ENCODE measurements around the gene SCNN1A. TPM values are rescaled to one million over a fixed set of nuclear protein-coding genes. Genes with fewer than 3 reads are reported as not detected.
A peak's percentile ranks its signal among the peaks of the same experiment; 100 is the strongest.

The SCNN1A gene
- total RNA-seq, 4 donors from 2014 or later = 15.9 to 46.5 (median 18.8) TPM

DNA sequence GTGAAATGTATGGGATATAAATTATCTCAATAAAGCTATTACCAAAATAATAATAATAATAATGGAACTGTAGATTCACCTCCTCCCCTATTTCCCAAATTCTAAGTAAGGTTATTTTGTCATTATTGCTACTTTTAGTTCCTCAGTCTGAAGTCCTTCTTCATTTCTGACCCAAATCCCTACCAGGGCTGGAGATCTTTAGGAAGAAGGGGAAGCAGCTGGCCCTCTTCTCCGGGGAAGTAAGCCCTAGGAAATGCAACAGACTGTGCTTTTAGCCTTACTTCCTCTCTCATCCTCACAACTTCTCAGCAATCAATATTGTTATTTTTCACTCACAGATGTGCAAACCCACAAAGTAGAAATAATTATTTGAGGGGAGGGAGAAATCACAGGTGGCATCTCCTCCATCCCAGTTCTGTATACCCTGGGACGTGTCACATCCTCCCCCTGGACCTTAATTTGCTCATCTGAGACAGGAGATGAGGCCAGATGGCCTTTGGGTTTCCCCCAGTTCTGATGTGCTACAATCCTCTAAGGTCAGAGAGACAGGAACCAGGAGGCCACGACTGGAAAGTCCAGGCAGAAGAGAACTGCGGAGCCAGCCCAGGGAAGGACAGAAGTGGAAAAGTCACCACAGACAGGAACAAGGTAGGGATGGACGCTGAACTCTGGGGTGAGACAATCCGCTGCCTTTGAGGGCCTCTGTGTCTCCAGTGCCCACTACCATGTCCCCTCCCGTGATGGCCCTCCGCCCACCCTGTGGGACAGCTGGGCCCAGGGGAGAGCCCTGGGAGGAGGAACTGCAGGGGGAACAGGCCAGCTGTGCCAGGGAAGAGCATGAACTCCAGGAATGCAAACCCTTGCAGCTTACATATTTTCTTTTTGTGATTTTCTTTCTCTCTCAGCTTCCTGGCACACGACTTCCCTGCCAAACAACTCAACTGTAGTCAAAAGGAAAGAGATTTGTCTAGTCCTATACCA, 22.9 kb downstream of the SCNN1A start:
- TF ChIP-seq POLR2A (IDR thresholded peaks at IDR 0.05) (no peak), EP300 (IDR thresholded peaks at IDR 0.05) (peak in 1 of 2 donors; percentile 7)
- Histone ChIP-seq H3K4me3 (no peak overlapping the region), H3K27ac (peak overlapping the region in 3 of 4 donors; percentile 13 to 26 (median 25)), H3K9me3 (no peaks in the 10 kb centered on the region), H3K27me3 (no peaks in the 10 kb centered on the region), H3K4me1 (peaks cover 0 to 19% (median 6%) of the 10 kb centered on the region in 4 donors), H3K36me3 (no peaks in the 10 kb centered on the region)
- WGBS, 2 donors = 48 to 55% methylated on average over 9 of the region's 9 CpGs
- no peak for DNase-seq (ENCODE audit: low spot score in 2 of 2)

DNA sequence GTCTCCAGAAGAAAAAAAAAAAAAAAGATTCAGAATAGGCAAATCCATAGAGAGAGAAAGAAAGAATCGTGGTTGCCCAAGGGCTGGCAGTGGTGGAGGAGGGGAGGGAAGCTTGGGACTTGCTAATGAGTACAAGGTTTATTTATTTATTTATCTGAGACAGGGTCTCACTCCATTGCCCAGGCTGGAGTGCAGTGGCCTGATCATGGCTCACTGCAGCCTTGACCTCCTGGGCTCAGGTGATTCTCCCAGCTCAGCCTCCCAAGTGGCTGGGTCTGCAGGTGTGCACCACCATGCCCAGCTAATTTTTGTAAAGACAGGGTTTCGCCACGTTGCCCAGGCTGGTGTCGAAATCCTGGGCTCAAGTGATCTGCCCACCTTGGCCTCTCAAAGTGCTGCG, 23.7 kb downstream of the SCNN1A start:
- no peaks in the 10 kb centered on the region for H3K27me3 ChIP-seq
- DNase-seq (ENCODE audit: low spot score in 2 of 2) = no peak
- H3K36me3 ChIP-seq = no peaks in the 10 kb centered on the region
- H3K27ac ChIP-seq = peak overlapping the region in 1 of 4 donors; percentile 25
- no peaks in the 10 kb centered on the region for H3K9me3 ChIP-seq
- H3K4me1 ChIP-seq = peaks cover 0 to 27% (median 9%) of the 10 kb centered on the region in 4 donors
- H3K4me3 ChIP-seq = no peak overlapping the region
- 70 to 79% methylated on average over 5 of the region's 5 CpGs for WGBS, 2 donors
- TF ChIP-seq EP300 (IDR thresholded peaks at IDR 0.05) = no peak
- TF ChIP-seq, protein P1, sequence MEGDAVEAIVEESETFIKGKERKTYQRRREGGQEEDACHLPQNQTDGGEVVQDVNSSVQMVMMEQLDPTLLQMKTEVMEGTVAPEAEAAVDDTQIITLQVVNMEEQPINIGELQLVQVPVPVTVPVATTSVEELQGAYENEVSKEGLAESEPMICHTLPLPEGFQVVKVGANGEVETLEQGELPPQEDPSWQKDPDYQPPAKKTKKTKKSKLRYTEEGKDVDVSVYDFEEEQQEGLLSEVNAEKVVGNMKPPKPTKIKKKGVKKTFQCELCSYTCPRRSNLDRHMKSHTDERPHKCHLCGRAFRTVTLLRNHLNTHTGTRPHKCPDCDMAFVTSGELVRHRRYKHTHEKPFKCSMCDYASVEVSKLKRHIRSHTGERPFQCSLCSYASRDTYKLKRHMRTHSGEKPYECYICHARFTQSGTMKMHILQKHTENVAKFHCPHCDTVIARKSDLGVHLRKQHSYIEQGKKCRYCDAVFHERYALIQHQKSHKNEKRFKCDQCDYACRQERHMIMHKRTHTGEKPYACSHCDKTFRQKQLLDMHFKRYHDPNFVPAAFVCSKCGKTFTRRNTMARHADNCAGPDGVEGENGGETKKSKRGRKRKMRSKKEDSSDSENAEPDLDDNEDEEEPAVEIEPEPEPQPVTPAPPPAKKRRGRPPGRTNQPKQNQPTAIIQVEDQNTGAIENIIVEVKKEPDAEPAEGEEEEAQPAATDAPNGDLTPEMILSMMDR (IDR thresholded peaks at IDR 0.05) = no peak
- no peak for TF ChIP-seq POLR2A (IDR thresholded peaks at IDR 0.05)

- Histone ChIP-seq H3K4me1 (peaks cover 4 to 58% (median 32%) of the 10 kb centered on the region in 4 donors), H3K36me3 (no peaks in the 10 kb centered on the region), H3K27ac (peak overlapping the region; percentile 48 to 99 (median 72)), H3K9me3 (no peaks in the 10 kb centered on the region), H3K4me3 (no peak overlapping the region), H3K27me3 (no peaks in the 10 kb centered on the region)
- DNase-seq (ENCODE audit: low spot score in 2 of 2) = peak in 1 of 2 donors; percentile 77
- TF ChIP-seq EP300 (IDR thresholded peaks at IDR 0.05) = peak in 1 of 2 donors; percentile 81
- TF ChIP-seq, protein P1 (IDR thresholded peaks at IDR 0.05) = no peak
- 61 to 67% methylated on average over 18 to 19 of the region's 19 CpGs for WGBS, 2 donors
Measured at GRCh38 chr12:6347367-6348338, 27.7 kb downstream of the SCNN1A start.

DNA sequence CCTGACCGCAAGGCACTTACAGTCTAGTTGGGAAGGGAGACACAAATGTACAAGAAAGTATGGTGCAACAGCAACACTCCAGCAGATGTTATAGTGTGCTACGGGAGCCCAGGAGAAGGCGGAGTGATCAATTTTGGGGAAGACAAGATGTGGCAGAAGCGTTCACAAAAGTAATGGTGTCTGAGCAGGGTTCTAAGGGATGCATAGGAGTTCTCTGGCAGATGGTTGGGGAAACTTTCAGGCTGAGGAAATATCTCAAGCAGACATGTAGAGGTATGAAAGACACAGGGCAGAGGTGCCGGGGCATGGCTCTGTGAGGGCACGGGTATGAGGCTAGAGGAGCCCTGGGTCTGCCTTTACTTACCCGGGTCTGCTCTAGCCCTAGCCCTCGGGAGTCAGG, 28.4 kb downstream of the SCNN1A start:
- peaks cover 4 to 62% (median 38%) of the 10 kb centered on the region in 4 donors for H3K4me1 ChIP-seq
- WGBS, 2 donors = 88 to 89% methylated on average over 8 of the region's 8 CpGs

More for the DNA sequence above, 28.4 kb downstream of the SCNN1A start:
- no peak for DNase-seq (ENCODE audit: low spot score in 2 of 2)
- no peaks in the 10 kb centered on the region for H3K27me3 ChIP-seq
- H3K9me3 ChIP-seq = no peaks in the 10 kb centered on the region
- H3K27ac ChIP-seq = peak overlapping the region in 3 of 4 donors; percentile 61 to 99 (median 83)
- no peaks in the 10 kb centered on the region for H3K36me3 ChIP-seq
- no peak overlapping the region for H3K4me3 ChIP-seq
- no peak for TF ChIP-seq POLR2A (IDR thresholded peaks at IDR 0.05)
- TF ChIP-seq, protein P1 (IDR thresholded peaks at IDR 0.05) = no peak
- no peak for TF ChIP-seq EP300 (IDR thresholded peaks at IDR 0.05)

Measured in tibial nerve (tissue), 4 donors.